ENCODE data around the gene TMIE.

The TMIE gene, protein sequence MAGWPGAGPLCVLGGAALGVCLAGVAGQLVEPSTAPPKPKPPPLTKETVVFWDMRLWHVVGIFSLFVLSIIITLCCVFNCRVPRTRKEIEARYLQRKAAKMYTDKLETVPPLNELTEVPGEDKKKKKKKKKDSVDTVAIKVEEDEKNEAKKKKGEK

GRCh38 chr3:46701181-46701939 is at the start of gene TMIE:
TSS of gene TMIE (plus strand) at chr3:46701392. CDS start at chr3:46701488, 96 bp downstream.
- DNase-seq (ENCODE audit: low spot score), result no peak

DNA sequence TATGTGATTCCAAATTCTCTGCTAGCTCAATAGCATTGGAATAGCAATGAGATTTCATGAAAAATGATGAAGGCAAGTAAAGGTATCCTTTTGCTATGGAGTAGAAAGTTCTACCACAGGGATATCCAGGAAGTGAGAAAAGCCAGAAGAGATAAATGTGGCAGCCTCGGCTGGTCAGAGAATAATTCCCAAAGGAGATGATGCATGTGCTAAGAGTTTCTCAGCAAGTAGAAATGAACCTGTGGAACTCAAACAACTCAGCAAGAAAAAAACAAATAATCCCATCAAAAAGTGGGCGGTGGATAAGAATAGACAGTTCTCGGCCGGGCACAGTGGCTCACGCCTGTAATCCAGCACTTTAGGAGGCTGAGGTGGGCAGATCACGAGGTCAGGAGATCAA is 45.9 kb upstream of the TMIE start:
- no peak for DNase-seq (ENCODE audit: low spot score)

GRCh38 chr3:46656778-46657556 is 44.2 kb upstream of the TMIE start:
- peak; percentile 48 for DNase-seq (ENCODE audit: low spot score)

DNA sequence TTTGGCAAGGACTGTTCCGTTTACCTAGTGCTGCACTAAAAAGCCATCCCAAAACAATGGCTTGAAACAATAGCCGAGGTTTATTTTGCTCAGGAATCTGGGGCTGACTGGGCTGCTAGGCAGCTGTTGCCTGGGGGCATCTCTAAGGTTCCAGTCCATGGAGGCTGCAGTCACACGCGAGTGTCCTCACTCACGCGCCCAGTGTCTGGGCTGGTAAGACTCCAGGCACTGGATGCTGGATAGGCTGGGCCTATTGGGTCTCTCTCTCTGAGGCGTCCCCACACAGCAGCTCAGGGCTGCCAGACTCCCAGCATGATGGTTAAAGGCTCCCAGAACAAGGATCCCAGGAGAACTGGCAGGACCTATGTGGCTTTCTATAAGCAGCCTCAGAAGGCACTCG is 41.9 kb upstream of the TMIE start:
- no peak for DNase-seq (ENCODE audit: low spot score)

DNA sequence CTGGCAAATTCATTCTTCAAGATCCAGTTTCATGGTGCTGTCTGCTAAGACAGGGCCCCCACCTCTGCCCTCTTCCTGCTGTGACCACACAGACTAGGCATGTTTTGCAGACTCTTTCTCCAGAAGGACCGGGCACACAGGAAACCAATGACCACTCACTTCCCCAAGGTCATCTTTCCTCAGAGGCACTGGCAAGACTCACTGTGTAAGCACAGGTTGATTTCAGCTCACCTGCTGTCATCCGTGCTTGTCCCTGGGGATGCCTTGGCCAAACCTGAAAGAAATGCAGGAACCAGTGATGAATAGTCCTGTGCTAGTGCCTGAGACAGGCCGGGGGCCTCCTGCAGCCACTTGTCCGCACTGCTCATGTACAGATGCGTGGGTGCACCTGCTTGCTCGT is 41.2 kb upstream of the TMIE start:
- no peak for DNase-seq (ENCODE audit: low spot score)

- DNase-seq (ENCODE audit: low spot score), result no peak
Observed at GRCh38 chr3:46660543-46661523, 40.4 kb upstream of the TMIE start.

GRCh38 chr3:46661776-46662766 is 39.1 kb upstream of the TMIE start:
- no peak for DNase-seq (ENCODE audit: low spot score)

DNA sequence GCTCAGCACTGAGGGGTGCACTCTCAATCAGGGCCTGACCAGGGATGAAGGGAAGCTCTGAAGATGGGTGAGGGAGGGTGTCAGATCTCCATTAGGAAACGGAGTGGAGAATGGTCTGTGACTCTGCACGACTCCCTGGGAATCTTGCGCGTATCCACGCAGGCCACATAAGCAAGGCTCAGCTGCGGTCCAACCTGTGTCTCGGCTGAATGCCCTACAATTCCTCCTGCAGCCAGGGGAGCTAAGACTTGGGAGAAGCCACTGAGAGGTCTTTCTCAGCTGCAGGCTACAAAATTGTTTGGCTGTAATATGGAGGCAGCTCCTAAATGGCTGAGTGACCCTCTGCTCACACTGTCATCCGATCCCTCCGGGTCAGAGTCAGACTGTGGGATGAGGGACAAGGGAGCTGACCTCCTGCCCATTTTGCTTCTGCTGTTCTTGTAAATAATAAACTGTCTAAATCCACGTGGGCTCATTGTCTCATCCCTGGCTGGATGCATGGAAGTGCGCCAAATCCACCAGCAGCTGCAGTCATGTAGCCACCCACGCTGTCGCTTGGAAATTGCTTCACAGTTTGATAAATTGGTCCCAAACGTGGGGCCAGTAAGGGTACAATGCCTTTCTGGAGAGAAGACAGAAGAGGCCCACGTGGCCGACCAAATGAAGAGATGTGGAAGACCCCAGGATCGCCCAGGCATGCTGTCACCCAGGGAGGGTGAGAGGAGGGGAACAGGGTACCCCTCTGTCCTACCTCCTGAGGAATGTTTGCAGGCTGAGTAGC is 38.2 kb upstream of the TMIE start:
- no peak for DNase-seq (ENCODE audit: low spot score)

DNA sequence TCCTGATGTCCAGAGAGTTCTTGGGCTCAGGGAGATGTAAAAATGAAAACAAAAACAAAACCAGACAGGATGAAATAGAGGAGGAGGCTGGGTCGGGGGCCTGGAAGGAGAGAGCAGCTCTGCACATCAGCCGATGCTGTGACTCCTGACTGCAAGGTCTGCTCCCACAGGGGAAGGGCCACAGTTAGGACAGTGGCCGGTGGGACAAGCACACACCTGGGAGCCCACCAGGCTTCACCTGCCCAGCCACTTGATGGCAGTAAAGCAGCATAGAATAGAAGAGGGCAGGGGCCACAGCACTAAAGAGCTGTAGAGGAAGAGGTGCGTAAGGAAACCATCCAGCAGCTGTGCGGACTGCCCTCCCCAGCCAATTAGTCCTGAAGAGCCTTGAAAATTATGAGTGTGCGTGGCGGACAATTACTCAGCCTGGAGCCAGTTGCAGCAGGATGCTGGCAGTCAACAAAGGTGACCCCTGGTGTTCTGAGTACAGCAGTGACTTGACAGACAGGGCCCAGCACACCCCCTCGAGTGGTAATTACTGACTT is 37.5 kb upstream of the TMIE start:
- peak; percentile 43 for DNase-seq (ENCODE audit: low spot score)

DNA sequence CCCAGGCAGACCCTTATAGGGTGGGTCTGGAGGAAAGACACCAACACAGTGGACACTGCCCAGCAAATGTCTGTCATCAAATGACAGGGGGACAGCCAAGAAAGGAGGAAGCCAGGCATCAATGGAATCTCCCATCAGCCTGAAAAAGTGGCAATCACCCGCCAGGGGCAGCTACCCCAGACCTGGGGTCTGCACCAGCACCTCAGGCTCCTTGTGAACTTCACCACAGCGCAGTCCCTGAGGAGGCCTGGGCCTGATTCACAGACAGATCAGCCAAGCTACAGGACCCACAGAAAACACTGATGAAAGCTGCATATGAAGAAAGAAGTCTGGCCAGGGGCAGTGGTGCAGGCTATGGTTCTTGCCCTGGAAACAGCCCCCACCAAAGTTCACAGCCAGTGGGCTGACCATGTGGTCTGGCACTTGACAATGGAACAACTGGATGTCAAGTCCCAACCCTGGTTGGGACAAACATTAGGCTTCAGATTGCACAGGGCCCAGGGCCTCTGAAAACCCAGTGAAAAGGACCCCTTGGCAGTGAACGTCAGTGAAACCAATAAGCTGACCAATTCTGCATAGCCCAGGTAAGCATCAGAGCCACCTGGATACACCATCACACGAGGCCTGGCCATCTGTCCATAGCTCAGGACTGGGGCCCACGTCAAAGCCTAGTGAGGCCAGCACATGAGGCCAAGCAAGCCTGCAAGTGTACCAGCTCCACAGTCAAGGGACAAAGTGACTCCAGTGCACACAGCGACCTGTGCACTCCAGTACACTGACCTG is 36.8 kb upstream of the TMIE start:
- no peak for DNase-seq (ENCODE audit: low spot score)

DNA sequence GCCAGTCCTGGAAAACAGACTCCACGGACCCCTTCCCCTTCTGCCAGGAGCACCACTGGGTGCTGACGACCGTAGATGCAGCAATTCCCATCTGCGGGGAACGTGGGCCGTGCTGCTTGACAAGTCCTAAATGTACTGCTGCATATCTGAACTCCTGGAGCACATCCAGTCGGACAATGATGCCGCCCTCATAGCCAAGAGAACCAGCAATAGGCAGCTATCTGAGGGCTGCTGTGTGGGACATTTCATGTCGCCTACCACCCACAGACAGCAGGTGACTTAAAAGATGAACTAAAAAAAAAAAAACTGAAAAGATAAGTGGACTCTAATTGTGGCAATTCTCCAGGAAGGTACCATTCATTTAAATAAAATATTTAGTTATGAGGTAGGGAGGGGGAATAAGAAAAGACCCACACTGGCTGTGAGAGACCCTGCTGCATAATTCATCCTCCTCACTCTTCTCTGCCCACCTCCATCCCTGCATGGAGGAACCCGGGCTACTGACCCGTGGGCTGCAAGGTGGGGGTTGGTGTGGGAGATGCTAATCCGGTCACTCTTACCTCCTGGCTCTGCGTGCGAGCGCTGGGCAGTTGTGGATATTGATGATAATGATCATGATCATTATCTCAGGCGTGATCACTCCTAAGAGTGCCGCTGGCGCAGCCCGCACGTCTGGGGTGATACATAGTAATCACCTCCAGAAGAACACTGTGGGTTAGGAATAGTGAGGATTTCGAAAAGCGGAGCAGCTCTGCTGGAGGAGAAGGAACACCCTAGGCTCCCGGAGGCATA is 36.0 kb upstream of the TMIE start:
- no peak for DNase-seq (ENCODE audit: low spot score)

GRCh38 chr3:46665763-46666452 is 35.3 kb upstream of the TMIE start:
- DNase-seq (ENCODE audit: low spot score), result no peak

DNA sequence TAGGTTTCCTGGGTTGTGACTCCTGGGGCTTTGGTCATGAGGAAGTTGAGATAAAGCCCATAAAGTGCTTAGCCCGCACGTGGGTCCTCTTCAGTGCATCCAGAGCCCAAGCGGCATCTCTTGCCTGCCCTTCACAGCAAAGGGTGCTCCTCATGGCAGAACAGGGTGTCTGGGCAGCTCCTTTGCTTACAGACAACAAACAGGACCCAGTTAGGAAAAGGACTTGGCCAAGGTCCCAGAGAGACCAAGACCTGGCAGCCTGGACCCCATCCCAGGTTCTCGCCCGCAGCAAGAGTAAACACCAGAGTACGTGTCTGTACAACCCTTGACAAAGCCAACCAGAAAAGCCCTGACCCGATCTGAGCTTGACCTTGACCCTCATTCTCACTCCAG is 34.7 kb upstream of the TMIE start:
- DNase-seq (ENCODE audit: low spot score), result no peak

GRCh38 chr3:46667061-46667621 is 34.1 kb upstream of the TMIE start:
- DNase-seq (ENCODE audit: low spot score), result no peak

- DNase-seq (ENCODE audit: low spot score), result no peak
Observed at GRCh38 chr3:46667657-46668056, 33.5 kb upstream of the TMIE start.

DNA sequence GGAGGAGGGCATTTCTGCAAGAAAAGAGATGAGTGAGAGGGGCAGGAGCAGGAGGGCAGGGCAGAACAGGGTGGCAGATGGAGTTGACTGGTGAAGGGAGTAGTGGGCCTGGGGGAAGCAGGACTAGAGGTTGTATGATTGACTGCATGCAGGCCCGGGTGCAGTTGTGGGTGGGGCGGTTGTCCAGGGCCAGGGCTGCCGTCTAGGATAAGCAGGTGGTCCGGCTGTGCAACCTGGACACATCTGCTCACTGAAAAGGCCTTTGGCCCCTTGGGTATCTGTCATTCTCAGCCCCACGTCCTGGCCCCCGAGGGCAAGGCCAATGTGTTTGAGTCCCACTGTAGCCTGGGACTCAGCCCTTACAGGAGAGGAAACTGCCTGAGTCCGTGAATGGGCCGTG is 33.1 kb upstream of the TMIE start:
- DNase-seq (ENCODE audit: low spot score), result no peak

DNA sequence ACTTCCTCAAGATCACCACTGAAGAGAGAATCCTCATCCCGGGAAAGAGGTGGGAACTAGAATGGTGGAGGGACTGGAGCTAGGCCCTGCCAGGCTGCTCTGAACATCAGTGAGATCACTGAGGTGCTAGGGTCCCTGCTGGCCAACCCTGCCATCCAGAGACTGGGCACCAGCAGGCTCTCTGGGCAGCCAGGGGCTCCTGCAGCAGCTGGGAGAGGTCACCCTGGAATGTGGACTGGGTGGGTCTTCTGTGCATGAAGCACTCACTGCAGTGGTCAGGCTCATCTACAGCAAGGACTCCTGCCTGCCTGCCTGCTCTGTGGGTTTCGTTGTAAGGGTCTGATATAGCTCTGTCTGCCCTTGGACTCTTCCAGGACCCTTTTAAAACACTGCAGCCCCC is 32.6 kb upstream of the TMIE start:
- no peak for DNase-seq (ENCODE audit: low spot score)
